Activated CD8-positive, alpha-beta memory T cell treated with anti-CD3 and anti-CD28 coated beads for 24 hours (primary cell): ENCODE results near the gene CHN1.

Source experiments
- DNase-seq: peaks from one replicate; pipeline ENCODE4 v3.0.0-alpha.2; 2020

Gene CHN1

DNA sequence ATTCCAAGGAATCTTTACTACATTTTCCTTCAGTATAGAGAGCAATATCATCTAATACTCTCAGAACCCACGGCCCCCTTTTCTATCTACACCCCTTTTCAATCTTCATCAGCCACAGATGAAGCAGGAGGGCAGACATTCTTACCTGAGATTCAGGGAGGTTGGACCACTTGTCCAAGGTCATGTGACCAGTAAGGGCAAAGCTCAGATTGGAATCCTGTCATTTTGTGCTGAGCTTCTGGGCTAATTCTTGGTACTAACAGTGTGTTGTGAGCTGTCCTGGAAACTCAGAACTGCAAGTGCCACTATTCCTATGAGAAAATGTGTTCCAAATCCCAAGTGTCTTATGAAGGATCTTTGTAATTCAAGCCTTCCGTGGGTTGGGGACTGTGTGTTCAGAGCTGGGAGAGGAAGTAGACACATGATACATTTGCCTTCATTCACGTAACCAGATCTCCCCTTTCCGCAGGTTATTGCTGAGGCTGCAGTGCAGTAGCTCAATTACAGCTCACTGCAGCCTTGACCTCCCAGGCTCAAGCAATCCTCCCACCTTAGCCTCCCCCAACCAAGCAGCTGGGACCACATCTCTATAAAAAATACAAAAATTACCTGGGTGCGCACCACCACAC lies 244.2 kb downstream of the CHN1 start:
- peak; percentile 19 for DNase-seq

DNA sequence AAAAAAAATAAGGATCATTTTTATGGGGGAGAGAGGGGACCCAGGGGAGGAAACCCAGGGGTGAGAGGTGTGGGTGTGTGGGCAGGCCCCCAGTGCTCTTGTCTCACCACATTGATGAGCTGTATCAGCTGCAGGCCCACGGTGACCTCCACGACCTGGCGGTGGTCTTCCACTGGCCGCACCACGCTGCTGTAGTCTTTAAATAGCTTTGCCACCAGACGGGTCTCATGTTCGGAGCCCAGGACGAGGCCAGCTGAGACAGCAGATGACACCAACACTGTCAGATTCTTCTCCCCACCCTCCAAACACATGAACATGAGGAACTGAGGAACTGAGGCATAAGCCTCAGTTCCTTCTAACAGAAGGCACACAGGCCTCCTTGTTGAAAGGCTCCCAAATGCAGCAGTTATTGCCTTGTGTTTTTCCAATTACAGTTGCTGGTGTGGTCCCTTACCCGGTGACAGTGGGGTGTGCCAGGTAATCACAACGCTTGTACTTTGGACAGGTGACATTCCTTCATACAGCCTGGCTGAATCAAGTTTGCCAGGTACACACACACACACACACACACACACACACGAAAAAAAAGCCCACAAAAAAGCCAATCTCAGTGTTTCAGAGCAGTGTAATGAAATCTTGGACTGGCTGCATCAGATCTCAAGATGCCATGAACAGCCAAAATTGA lies 245.7 kb downstream of the CHN1 start:
- peak; percentile 15 for DNase-seq

DNA sequence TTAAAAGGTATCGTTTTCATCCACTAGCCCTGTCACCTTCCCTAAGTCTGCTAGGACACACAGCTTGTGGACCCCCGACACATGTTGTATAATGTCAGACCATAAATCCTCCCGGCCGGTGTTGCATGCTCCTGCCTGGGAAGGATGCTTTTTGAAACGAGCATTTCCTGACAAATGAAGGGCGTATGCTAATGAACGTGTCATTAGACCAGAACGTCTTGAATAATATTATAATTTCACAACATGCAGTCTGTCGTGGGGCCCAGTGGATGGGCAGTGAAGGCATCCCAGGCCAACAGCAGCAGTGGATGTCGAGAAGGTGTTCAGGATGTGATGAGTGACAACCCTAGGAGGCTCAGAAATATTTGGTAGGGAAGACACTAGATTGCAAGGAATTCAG lies 248.4 kb downstream of the CHN1 start:
- DNase-seq, result no peak

DNA sequence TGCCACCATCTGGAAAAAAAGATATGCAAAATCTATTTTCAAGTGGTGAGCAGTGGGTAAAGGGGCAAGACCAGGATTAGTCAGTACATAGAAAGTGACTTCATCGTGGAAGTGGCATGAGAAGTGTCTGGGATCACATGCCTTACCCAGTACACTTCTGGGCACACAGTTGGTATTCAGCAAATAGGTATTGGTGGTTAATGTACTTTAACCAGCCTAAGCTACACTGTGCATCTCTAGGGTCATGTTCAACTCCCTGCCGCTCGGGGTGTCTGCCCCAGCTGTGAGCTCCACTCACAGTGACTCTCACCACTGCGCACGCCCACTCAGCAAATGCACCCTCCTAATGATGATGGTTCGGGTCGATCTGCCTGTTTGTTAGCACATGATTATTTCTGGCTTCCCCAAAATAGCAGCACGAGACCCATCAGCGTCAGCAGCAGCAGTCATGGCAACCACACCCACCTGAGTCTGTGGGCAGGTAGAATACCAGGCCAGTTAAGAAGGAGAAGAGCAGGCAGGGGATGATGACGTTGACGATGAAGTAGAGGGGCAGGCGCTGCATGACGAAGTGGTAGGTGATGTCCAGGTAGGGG lies 252.0 kb downstream of the CHN1 start:
- DNase-seq, result no peak

DNA sequence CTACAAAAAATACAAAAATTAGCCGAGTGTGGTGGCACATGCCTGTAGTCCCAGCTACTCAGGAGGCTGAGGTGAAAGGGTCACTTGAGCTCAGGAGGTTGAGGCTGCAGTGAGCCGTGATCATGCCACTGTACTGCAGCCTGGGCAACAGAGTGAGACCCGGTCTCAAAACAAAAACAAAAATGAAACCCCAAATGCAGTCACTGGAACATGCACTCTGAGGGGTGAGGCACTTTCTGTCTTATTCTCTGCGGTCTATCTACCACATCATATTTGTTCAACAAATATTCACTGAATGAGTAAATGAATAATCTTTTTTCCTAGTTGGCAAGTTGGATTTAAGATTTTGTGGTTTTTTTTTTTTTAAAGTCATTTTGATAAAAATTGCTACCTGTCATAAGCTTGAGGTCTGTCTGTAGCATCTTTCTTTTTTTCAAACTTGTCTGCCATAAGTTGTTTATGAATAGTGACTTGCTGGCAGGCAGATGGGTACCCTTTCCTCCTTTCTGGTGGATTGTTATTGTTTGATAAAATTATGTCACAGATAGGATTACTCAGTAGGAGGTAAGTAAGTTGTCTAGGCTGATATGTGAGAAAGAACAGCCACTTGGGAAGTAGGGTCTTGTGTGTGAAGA lies 252.7 kb downstream of the CHN1 start:
- DNase-seq, result peak; percentile 61

DNA sequence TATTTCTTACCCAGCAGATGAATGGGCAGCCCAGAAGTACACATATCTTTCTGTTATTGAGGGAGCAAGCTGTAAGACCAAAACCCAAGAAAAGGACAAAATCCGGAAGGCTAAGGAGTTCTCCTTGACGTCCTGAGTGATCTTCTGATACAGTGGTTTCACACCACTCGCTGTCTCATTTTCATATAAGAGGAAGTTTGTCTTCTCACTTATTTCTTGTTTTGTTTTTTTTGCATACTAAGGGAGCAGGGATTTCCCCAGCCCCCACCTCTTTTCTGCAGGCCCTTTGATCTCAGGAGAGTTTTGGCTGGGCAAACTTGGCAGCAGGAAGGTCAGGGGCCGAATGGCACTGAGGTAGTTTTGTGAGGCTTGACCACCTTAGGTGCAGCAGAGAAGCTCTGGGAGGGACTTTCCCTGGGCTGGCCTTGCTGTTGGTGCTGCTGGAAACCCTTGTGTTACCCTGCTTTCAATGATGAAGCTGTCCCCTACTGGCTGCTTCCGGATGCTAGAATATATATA lies 254.2 kb downstream of the CHN1 start:
- DNase-seq, result peak; percentile 75

DNA sequence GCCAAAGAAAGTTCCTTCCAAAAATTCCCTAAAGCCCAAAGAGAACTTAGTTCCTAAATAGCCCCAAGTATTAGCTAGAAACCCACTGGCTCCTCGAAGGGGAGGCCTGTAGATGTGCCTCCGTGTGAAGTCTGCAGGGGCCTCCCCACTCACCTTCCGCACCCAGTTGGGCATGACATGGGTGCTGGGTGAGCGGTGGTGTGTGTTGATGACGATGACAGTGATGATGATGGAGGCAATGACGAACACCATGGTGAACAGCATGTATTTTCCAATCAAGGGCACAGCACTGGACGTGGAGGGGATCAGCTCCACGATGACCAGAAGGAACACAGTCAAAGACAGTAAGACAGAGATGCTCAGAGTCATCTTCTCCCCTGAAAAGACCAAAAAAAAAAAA lies 255.4 kb downstream of the CHN1 start:
- no peak for DNase-seq

DNA sequence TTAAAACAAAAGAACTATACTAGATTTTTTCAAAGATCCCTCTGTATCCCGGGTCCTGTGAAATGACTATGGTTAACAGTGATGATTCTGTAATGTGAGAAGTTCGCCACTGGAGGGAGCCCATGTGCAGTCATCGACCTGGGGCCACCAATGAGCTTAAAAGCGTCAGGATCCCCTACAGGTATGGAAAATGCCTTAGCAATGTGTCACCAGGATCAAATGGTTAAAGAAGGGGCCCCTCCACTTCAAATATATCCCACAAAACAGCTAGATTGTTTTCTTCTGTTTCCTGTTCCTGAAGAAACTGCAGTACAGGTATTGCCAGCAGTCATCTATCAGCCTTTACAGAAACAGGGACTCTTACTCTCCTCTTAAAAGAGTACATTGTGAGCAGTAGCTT lies 256.2 kb downstream of the CHN1 start:
- peak; percentile 86 for DNase-seq
